ENCODE data around the gene ANKRD2. TPM values are rescaled to one million over a fixed set of nuclear protein-coding genes. Genes with fewer than 3 reads are reported as not detected.
"Not testable (repeated sequence)": the region's sequence is repeated elsewhere in the genome, so short reads cannot be mapped to it uniquely, and the experiment has no call there.

The ANKRD2 gene
- total and polyA plus RNA-seq, 2 donors (not counting 3 experiments of a cell fraction or from before 2014, with no cell fraction given), result 1.6 to 1.8 TPM

DNA sequence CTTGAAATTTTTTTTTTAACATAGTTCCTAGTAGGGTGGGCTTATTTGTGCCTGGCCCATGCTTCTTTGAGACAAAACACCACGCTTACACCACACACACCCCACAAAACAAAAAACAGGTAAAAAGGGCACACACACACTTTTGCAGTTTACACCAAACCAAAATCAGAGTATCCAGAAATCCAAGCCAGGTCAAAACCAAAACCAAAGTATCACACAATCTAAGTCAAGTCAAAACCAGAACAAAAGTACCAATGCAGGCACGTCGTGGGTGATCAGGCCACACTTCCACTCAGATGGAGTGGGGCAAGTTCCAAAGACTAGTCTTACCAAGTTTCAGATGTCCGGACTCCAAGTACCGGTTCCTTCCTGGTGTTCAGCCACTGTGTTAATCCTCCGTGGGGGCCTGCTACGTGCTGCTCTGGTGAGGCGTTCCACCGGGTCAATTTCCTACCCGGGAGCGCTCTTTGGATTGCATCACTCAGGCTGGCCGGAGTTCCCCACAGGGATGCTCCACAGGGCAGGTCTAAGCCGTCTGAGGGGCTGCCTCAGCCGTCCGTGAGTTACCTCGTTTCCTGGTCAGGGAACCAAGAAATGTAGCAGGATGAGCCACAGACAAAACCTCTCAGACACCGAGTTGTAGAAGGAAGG, 11.7 kb upstream of the ANKRD2 start:
- BruUV-seq (replicated peaks); H3K79me2 ChIP-seq (ENCODE audit: control insufficient read depth, insufficient read depth, low read length); H3K27ac ChIP-seq (ENCODE audit: insufficient read depth, low read depth, low read length); H4K20me1 ChIP-seq (replicated peaks; ENCODE audit: control insufficient read depth, extremely low read depth, insufficient read depth, low read length); H3K36me3 ChIP-seq (ENCODE audit: control insufficient read depth in 2 of 2, extremely low read depth in 1 of 2, insufficient read depth in 2 of 2, low read length in 2 of 2); FAIRE-seq; dilution Hi-C loops (cut with MboI; ENCODE audit: extremely low pct_ligation_motif_present, low sequenced_read_pairs); H3K9me1 ChIP-seq (replicated peaks; ENCODE audit: control insufficient read depth, extremely low read depth, insufficient read depth, low read length); H2AFZ ChIP-seq (ENCODE audit: low read depth, low read length); H3K9me3 ChIP-seq (replicated peaks; ENCODE audit: control insufficient read depth, insufficient read depth, low read length); POLR2A ChIA-PET; H3K9ac ChIP-seq (replicated peaks; ENCODE audit: extremely low read depth, insufficient read depth, low read length); H3K27me3 ChIP-seq (ENCODE audit: control insufficient read depth in 2 of 2, insufficient read depth in 2 of 2, low read length in 2 of 2); H3K4me1 ChIP-seq (ENCODE audit: control insufficient read depth, extremely low read depth, insufficient read depth, low read length); intact Hi-C loops (cut with micrococcal nuclease); DNase-seq (ENCODE audit: low read depth, low spot score); H3K4me3 ChIP-seq (replicated peaks in 1 of 3; ENCODE audit: insufficient read depth in 1 of 3, low read depth in 1 of 3, low read length in 3 of 3); CTCF ChIA-PET; H3K4me2 ChIP-seq (ENCODE audit: insufficient read depth, low read length): not testable (repeated sequence)

DNA sequence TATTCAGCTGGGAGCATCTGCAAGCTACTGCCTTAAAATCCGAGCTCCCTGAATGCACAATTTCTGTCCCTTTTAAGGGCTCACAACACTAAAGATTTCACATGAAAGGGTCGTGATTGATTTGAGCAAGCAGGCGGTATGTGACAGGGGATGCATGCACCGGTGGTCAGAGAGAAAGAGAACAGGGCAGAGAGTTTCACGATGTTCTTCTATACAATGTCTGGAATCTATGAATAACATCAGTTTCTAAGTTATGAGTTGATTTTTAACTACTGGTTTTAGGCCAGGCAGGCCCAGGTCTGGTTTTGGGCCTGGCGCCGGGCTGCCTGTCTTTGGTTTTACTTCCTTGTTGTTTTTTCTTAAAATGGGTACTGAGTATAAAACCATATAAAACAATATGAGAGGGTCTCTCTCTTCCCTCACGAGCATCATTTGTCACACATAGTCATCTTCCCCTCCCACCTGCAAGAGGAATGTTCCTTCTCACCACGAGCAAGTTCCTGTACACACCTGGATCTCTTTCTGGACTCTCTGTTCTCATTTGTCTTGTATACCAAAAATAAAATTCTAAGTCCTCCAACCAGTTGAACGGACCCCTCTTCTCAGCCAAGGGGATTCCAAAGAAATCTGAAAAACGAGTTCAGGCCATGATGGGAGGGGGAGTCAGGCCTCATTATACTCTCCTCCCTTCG, 11.0 kb upstream of the ANKRD2 start:
- H3K36me3 ChIP-seq (ENCODE audit: control insufficient read depth in 2 of 2, extremely low read depth in 1 of 2, insufficient read depth in 2 of 2, low read length in 2 of 2); BruUV-seq (replicated peaks); H3K9me1 ChIP-seq (replicated peaks; ENCODE audit: control insufficient read depth, extremely low read depth, insufficient read depth, low read length); H3K79me2 ChIP-seq (ENCODE audit: control insufficient read depth, insufficient read depth, low read length); H4K20me1 ChIP-seq (replicated peaks; ENCODE audit: control insufficient read depth, extremely low read depth, insufficient read depth, low read length); H3K4me3 ChIP-seq (replicated peaks in 1 of 3; ENCODE audit: insufficient read depth in 1 of 3, low read depth in 1 of 3, low read length in 3 of 3); FAIRE-seq; H3K9me3 ChIP-seq (replicated peaks; ENCODE audit: control insufficient read depth, insufficient read depth, low read length); H3K9ac ChIP-seq (replicated peaks; ENCODE audit: extremely low read depth, insufficient read depth, low read length); DNase-seq (ENCODE audit: low read depth, low spot score); H3K4me2 ChIP-seq (ENCODE audit: insufficient read depth, low read length); CTCF ChIA-PET; H2AFZ ChIP-seq (ENCODE audit: low read depth, low read length); H3K4me1 ChIP-seq (ENCODE audit: control insufficient read depth, extremely low read depth, insufficient read depth, low read length); H3K27me3 ChIP-seq (ENCODE audit: control insufficient read depth in 2 of 2, insufficient read depth in 2 of 2, low read length in 2 of 2); POLR2A ChIA-PET; H3K27ac ChIP-seq (ENCODE audit: insufficient read depth, low read depth, low read length); intact Hi-C loops (cut with micrococcal nuclease); dilution Hi-C loops (cut with MboI; ENCODE audit: extremely low pct_ligation_motif_present, low sequenced_read_pairs): not testable (repeated sequence)

DNA sequence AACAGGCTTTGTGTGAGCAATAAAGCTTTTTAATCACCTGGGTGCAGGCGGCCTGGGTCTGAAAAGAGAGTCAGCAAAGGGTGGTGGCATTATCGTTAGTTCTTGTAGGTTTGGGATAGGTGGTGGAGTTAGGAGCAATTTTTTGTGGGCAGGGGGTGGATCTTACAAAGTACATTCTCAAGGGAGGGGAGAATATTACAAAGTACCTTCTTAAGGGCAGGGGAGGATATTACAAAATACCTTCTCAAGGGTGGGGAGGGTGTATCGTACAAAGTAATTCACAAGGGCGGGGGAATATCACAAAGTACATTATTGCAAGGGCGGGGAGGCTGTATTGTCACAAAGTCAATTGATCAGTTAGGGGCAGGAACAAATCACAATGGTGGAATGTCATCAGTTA, 10.2 kb upstream of the ANKRD2 start:
- POLR2A ChIA-PET; H4K20me1 ChIP-seq (replicated peaks; ENCODE audit: control insufficient read depth, extremely low read depth, insufficient read depth, low read length); intact Hi-C loops (cut with micrococcal nuclease); H3K79me2 ChIP-seq (ENCODE audit: control insufficient read depth, insufficient read depth, low read length); H3K27me3 ChIP-seq (ENCODE audit: control insufficient read depth in 2 of 2, insufficient read depth in 2 of 2, low read length in 2 of 2); BruUV-seq (replicated peaks); H3K9me3 ChIP-seq (replicated peaks; ENCODE audit: control insufficient read depth, insufficient read depth, low read length); H3K27ac ChIP-seq (ENCODE audit: insufficient read depth, low read depth, low read length); H3K4me2 ChIP-seq (ENCODE audit: insufficient read depth, low read length); dilution Hi-C loops (cut with MboI; ENCODE audit: extremely low pct_ligation_motif_present, low sequenced_read_pairs); H3K9ac ChIP-seq (replicated peaks; ENCODE audit: extremely low read depth, insufficient read depth, low read length); H2AFZ ChIP-seq (ENCODE audit: low read depth, low read length); CTCF ChIA-PET; H3K9me1 ChIP-seq (replicated peaks; ENCODE audit: control insufficient read depth, extremely low read depth, insufficient read depth, low read length); H3K4me3 ChIP-seq (replicated peaks in 1 of 3; ENCODE audit: insufficient read depth in 1 of 3, low read depth in 1 of 3, low read length in 3 of 3); H3K4me1 ChIP-seq (ENCODE audit: control insufficient read depth, extremely low read depth, insufficient read depth, low read length); DNase-seq (ENCODE audit: low read depth, low spot score); H3K36me3 ChIP-seq (ENCODE audit: control insufficient read depth in 2 of 2, extremely low read depth in 1 of 2, insufficient read depth in 2 of 2, low read length in 2 of 2); FAIRE-seq: not testable (repeated sequence)

All from endothelial cell of umbilical vein (primary cell).